GM23248 (cell line): ENCODE data around the gene ANKRD11.

Source experiments
- EZH2 ChIP-seq: fragments of 200-600 bp; sonication (generic); IDR thresholded peaks from 2 replicates; pipeline ENCODE4 v1.6.1; 2018; ENCODE audit warnings: antibody characterized with exemption, mild to moderate bottlenecking; ENCODE audit not compliant: insufficient read depth, poor library complexity, severe bottlenecking
- EZH2phosphoT487 ChIP-seq: fragments of 200-600 bp; sonication (generic); IDR thresholded peaks from 2 replicates; pipeline ENCODE4 v1.6.1; 2018; ENCODE audit warnings: antibody characterized with exemption, moderate library complexity, mild to moderate bottlenecking, low read depth; ENCODE audit not compliant: insufficient read depth

DNA sequence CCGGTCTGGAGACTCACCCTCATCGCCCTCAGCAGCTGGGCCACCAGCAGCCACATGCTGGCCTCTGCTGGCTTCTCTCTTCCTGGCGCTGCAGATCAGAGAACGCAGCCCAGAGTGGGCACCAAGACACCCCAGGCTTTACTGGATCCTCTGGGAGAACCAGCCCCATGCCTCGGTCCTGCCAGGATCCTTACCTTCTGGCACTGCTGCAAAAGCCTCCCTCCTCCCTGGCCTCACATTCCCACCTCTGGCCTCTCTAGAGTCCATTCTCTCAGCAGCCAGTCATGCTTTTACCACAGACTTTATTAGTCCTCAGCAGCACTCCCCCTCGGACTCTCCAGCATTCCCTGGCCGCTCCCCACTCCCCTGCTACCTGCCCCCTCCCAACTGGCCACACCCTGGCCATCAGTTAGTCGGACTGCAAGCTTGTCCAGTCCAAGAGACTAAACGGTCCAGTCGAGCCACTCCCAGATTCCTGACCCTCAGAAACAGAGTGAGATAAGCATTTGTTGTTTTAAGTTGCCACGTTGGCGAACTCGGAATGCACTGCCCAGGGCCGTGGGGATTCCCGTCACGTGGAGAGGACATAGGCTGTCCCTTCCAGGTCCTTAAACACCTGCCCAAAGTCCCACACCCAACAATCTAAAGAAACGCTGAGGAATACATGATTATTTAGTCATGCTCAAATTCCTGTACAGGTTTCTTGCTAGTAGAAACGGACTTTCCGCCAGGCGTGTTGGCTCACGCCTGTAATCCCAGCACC lies 11.9 kb upstream of the ANKRD11 start:
- TF ChIP-seq EZH2 (no peak), EZH2phosphoT487 (no peak)
